Activated naive CD8-positive, alpha-beta T cell treated with anti-CD3 and anti-CD28 coated beads, Interleukin-2, amount 10 ng/mL, durations not matched to agents 7 days and 5 days (primary cell): ENCODE measurements around the gene WTIP. TPM values are rescaled to one million over a fixed set of nuclear protein-coding genes. Genes with fewer than 3 reads are reported as not detected.
"Not testable (repeated sequence)": the region's sequence is repeated elsewhere in the genome, so short reads cannot be mapped to it uniquely, and the experiment has no call there.

ENCODE experiments used
- ATAC-seq: fragments of 150-1000 bp; cut with Tn5 transposase; one replicate; pipeline ENCODE4 v1.10.0; 2021; ENCODE audit warnings: low read depth, moderate library complexity
- POLR2A ChIA-PET: fragments of 350-600 bp; sonication (Branson Sonifier 250); formaldehyde crosslinking; loops from one replicate; lab custom pipeline; 2021; ENCODE audit warnings: antibody characterized with exemption; lab: Charles Lee
- DNase-seq: peaks from one replicate; pipeline ENCODE4 v3.0.0; 2021
- H3K27ac Mint-ChIP-seq: one replicate; pipeline ENCODE4 v1.8.0; 2022; ENCODE audit warnings: mild to moderate bottlenecking, mixed read lengths
- H3K27me3 Mint-ChIP-seq: one replicate; pipeline ENCODE4 v1.8.0; 2022; ENCODE audit warnings: mild to moderate bottlenecking, moderate library complexity, mixed read lengths
- H3K36me3 Mint-ChIP-seq: one replicate; pipeline ENCODE4 v1.8.0; 2021; ENCODE audit warnings: mild to moderate bottlenecking, mixed read lengths
- H3K4me1 Mint-ChIP-seq: one replicate; pipeline ENCODE4 v1.8.0; 2021; ENCODE audit warnings: mixed read lengths
- H3K4me3 Mint-ChIP-seq: one replicate; pipeline ENCODE4 v1.8.0; 2022; ENCODE audit warnings: mild to moderate bottlenecking, moderate library complexity, mixed read lengths
- H3K9me3 Mint-ChIP-seq: one replicate; pipeline ENCODE4 v1.8.0; 2021; ENCODE audit warnings: mixed read lengths
- total RNA-seq, 2 experiments: library from RNA; stranded (reverse); gene quantifications; one replicate each; pipeline ENCODE4 v1.2.3, GENCODE V29; 2021

WTIP gene
- total RNA-seq, 2 experiments from 2014 or later, result 0.23 to 0.55 TPM

GRCh38 chr19:34468409-34468808, 13.1 kb upstream of the WTIP start:
- POLR2A ChIA-PET, result no interaction called here
- Mint-ChIP-seq H3K4me1 (peaks cover 5% of the 10 kb centered on the region), H3K27ac (no peak overlapping the region), H3K4me3 (no peak overlapping the region), H3K27me3 (no peaks in the 10 kb centered on the region), H3K9me3 (no peaks in the 10 kb centered on the region), H3K36me3 (peaks cover 40% of the 10 kb centered on the region)
- DNase-seq (no peak), ATAC-seq (no peak)

GRCh38 chr19:34469026-34469425, 12.5 kb upstream of the WTIP start:
- not testable (repeated sequence) for H3K27me3 Mint-ChIP-seq, DNase-seq

GRCh38 chr19:34471906-34472700, 9.5 kb upstream of the WTIP start:
- ATAC-seq, result no peak
- Mint-ChIP-seq H3K27ac (no peak overlapping the region), H3K27me3 (no peaks in the 10 kb centered on the region), H3K9me3 (no peaks in the 10 kb centered on the region), H3K4me1 (peaks cover 5% of the 10 kb centered on the region), H3K36me3 (peaks cover 34% of the 10 kb centered on the region), H3K4me3 (no peak overlapping the region)
- no peak for DNase-seq
- POLR2A ChIA-PET, result no interaction called here

More at GRCh38 chr19:34469026-34469425, 12.5 kb upstream of the WTIP start:
- H3K9me3 Mint-ChIP-seq, H3K4me1 Mint-ChIP-seq, H3K4me3 Mint-ChIP-seq, H3K27ac Mint-ChIP-seq, ATAC-seq, POLR2A ChIA-PET: not testable (repeated sequence)
- peaks cover 40% of the 10 kb centered on the region for H3K36me3 Mint-ChIP-seq

GRCh38 chr19:34474233-34474989, 7.1 kb upstream of the WTIP start:
- POLR2A ChIA-PET, result no interaction called here
- DNase-seq, result no peak
- Mint-ChIP-seq H3K36me3 (peaks cover 24% of the 10 kb centered on the region), H3K9me3 (no peaks in the 10 kb centered on the region), H3K4me1 (peaks cover 2% of the 10 kb centered on the region), H3K4me3 (no peak overlapping the region), H3K27me3 (peaks cover 13% of the 10 kb centered on the region), H3K27ac (no peak overlapping the region)
- no peak for ATAC-seq

- DNase-seq (no peak), ATAC-seq (no peak)
- peaks cover 19% of the 10 kb centered on the region for H3K27me3 Mint-ChIP-seq
- H3K4me3 Mint-ChIP-seq, result no peak overlapping the region
- peaks cover 2% of the 10 kb centered on the region for H3K4me1 Mint-ChIP-seq
- POLR2A ChIA-PET, result interaction anchor here (1.0 kb wide), 1 partner anchor 20 kb away, joined by 4 read pairs; no protein-coding TSS in a partner anchor
- H3K9me3 Mint-ChIP-seq, result no peaks in the 10 kb centered on the region
- H3K36me3 Mint-ChIP-seq, result peaks cover 24% of the 10 kb centered on the region
- no peak overlapping the region for H3K27ac Mint-ChIP-seq
These were observed 6.3 kb upstream of the WTIP start for GRCh38 chr19:34475026-34475974.

- peaks cover 26% of the 10 kb centered on the region for H3K27me3 Mint-ChIP-seq
- no peak overlapping the region for H3K27ac Mint-ChIP-seq
- ATAC-seq (no peak), DNase-seq (no peak)
- H3K9me3 Mint-ChIP-seq, result no peaks in the 10 kb centered on the region
- peaks cover 2% of the 10 kb centered on the region for H3K4me1 Mint-ChIP-seq
- POLR2A ChIA-PET, result interaction anchor here (1.0 kb wide), 1 partner anchor 19 kb away, joined by 4 read pairs; no protein-coding TSS in a partner anchor
- H3K36me3 Mint-ChIP-seq, result peaks cover 23% of the 10 kb centered on the region
- H3K4me3 Mint-ChIP-seq, result no peak overlapping the region
These were observed 5.5 kb upstream of the WTIP start for GRCh38 chr19:34475975-34476594.

- H3K4me3 Mint-ChIP-seq, H3K9me3 Mint-ChIP-seq, POLR2A ChIA-PET: not testable (repeated sequence)
These were observed 3.1 kb upstream of the WTIP start for GRCh38 chr19:34478496-34478895.

GRCh38 chr19:34479396-34479795, 2.2 kb upstream of the WTIP start:
- Mint-ChIP-seq H3K36me3 (no peaks in the 10 kb centered on the region), H3K9me3 (no peaks in the 10 kb centered on the region)

More at GRCh38 chr19:34478496-34478895, 3.1 kb upstream of the WTIP start:
- not testable (repeated sequence) for H3K27ac Mint-ChIP-seq, H3K4me1 Mint-ChIP-seq, DNase-seq, ATAC-seq, H3K36me3 Mint-ChIP-seq
- H3K27me3 Mint-ChIP-seq, result peaks cover 36% of the 10 kb centered on the region

GRCh38 chr19:34480491-34480890, 1.1 kb upstream of the WTIP start:
- POLR2A ChIA-PET, result no interaction called here
- Mint-ChIP-seq H3K9me3 (no peaks in the 10 kb centered on the region), H3K4me1 (peaks cover 2% of the 10 kb centered on the region), H3K36me3 (no peaks in the 10 kb centered on the region), H3K4me3 (no peak overlapping the region), H3K27ac (no peak overlapping the region), H3K27me3 (peaks cover 51% of the 10 kb centered on the region)
- DNase-seq, result no peak
- ATAC-seq, result no peak

More at GRCh38 chr19:34479396-34479795, 2.2 kb upstream of the WTIP start:
- POLR2A ChIA-PET, result no interaction called here
- H3K4me3 Mint-ChIP-seq, result no peak overlapping the region
- peaks cover 2% of the 10 kb centered on the region for H3K4me1 Mint-ChIP-seq
- H3K27me3 Mint-ChIP-seq, result peaks cover 45% of the 10 kb centered on the region
- ATAC-seq (no peak), DNase-seq (no peak)
- H3K27ac Mint-ChIP-seq, result no peak overlapping the region

DNA sequence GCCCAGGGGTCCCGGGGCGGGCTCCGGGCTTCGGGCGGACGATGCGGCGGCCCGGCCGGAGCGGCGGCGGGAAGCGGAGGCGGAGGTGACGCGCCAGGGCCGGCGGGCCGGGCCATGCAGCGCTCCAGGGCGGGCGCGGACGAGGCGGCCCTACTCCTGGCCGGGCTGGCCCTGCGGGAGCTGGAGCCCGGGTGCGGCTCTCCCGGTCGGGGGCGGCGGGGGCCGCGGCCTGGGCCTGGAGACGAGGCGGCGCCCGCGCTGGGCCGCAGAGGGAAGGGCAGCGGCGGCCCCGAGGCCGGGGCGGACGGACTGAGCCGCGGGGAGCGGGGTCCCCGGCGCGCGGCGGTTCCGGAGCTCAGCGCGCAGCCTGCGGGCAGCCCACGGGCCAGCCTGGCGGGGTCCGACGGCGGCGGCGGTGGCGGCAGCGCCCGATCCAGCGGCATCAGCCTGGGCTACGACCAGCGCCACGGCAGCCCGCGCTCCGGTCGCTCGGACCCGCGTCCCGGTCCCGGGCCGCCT, 362 bp downstream of the WTIP start:
- H3K4me3 Mint-ChIP-seq, result no peak overlapping the region
- DNase-seq, result no peak
- no peaks in the 10 kb centered on the region for H3K9me3 Mint-ChIP-seq
- no peaks in the 10 kb centered on the region for H3K36me3 Mint-ChIP-seq
- H3K27ac Mint-ChIP-seq, result no peak overlapping the region
- peaks cover 3% of the 10 kb centered on the region for H3K4me1 Mint-ChIP-seq
- no peak for ATAC-seq
- H3K27me3 Mint-ChIP-seq, result peaks cover 54% of the 10 kb centered on the region
- POLR2A ChIA-PET, result no interaction called here

DNA sequence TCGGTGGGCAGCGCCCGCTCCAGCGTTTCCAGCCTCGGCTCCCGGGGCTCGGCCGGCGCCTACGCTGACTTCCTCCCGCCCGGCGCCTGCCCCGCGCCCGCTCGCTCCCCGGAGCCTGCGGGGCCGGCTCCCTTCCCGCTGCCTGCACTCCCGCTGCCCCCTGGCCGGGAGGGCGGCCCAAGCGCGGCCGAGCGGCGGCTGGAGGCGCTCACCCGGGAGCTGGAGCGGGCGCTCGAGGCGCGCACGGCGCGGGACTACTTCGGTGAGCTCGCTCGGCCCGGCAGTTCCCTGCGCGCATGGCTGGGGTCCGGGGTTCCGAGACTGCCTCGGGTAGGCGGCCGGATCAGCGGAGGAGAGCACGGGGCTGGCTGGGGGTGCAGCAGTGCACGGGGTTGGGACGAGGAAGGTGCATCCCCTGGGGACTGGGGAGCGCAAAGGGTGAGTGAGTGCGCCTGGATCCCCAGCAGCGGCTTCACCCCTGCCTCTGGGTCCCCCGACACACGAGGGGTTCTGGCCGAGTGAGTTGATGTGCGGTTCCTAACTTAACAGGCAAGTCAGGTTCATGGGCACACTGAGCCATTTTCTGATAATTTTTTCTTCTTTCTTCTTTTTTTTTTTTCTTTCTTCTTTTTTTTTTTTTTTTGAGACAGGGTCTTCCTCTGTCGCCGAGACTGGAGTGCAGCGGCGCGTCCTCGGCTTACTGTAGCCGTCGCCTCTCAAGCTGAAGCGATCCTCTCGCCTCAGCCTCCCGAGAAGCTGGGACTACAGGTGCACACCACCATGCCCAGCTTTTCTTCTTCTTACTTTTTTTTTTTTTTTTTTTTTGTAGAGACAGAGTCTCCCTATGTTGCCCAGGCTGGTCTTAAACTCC, 1.1 kb downstream of the WTIP start:
- ATAC-seq (peak; percentile 22), DNase-seq (no peak)
- Mint-ChIP-seq H3K4me1 (peaks cover 3% of the 10 kb centered on the region), H3K4me3 (peak overlapping the region; percentile 43), H3K9me3 (no peaks in the 10 kb centered on the region), H3K36me3 (no peaks in the 10 kb centered on the region), H3K27ac (no peak overlapping the region), H3K27me3 (peaks cover 53% of the 10 kb centered on the region)
- POLR2A ChIA-PET, result no interaction called here

DNA sequence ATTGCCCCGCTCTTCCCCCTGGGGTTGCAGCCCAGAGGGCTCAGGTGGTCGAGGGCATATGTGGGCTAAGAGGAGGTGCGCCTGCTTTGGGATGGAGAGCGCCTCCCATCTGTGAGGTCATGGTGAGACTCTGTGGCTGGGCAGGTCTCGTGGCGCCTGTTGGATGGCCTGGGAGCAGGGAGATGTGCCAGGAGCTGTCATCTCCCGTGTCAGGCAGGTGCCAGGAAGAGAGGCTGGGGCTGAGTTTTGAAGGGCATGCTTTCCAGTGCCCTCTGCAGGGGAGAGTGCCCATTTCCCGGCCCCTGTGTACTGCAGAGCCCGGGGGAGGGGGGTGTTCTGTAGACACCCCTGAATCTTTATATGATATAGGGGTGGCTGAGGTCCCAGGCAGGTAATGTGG, 2.8 kb downstream of the WTIP start:
- peaks cover 3% of the 10 kb centered on the region for H3K4me1 Mint-ChIP-seq
- DNase-seq, result no peak
- peaks cover 41% of the 10 kb centered on the region for H3K27me3 Mint-ChIP-seq
- H3K36me3 Mint-ChIP-seq, result no peaks in the 10 kb centered on the region
- no peak for ATAC-seq
- no peak overlapping the region for H3K4me3 Mint-ChIP-seq
- H3K27ac Mint-ChIP-seq, result no peak overlapping the region
- POLR2A ChIA-PET, result no interaction called here
- no peaks in the 10 kb centered on the region for H3K9me3 Mint-ChIP-seq
